H7 (cell line): ENCODE results near the gene SINHCAF. TPM values are rescaled to one million over a fixed set of nuclear protein-coding genes. Genes with fewer than 3 reads are reported as not detected.

ENCODE experiments used
- DNase-seq: peaks from one replicate; pipeline ENCODE4 v3.0.0; 2012
- H3K27me3 ChIP-seq: 2 replicates; pipeline ENCODE4 v1.6.0; 2011; ENCODE audit warnings: mild to moderate bottlenecking, low read length; ENCODE audit not compliant: control insufficient read depth, insufficient read depth
- H3K36me3 ChIP-seq: replicated peaks from 2 replicates; pipeline ENCODE4 v1.5.1; 2011; ENCODE audit warnings: low read length; ENCODE audit not compliant: control insufficient read depth, insufficient read depth
- H3K4me3 ChIP-seq: 2 replicates; pipeline ENCODE4 v1.5.1; 2011; ENCODE audit warnings: low read depth, mild to moderate bottlenecking, control low read depth, low read length, moderate library complexity; ENCODE audit not compliant: insufficient read depth
- total RNA-seq: library from RNA; depleted of rRNA; stranded (reverse); fragments of >200 nt; shearing (Covaris generic); gene quantifications from 2 replicates; pipeline ENCODE4 v1.2.3, GENCODE V29; 2014

SINHCAF gene
- total RNA-seq, 1 experiment from 2014 or later: 265 TPM

DNA sequence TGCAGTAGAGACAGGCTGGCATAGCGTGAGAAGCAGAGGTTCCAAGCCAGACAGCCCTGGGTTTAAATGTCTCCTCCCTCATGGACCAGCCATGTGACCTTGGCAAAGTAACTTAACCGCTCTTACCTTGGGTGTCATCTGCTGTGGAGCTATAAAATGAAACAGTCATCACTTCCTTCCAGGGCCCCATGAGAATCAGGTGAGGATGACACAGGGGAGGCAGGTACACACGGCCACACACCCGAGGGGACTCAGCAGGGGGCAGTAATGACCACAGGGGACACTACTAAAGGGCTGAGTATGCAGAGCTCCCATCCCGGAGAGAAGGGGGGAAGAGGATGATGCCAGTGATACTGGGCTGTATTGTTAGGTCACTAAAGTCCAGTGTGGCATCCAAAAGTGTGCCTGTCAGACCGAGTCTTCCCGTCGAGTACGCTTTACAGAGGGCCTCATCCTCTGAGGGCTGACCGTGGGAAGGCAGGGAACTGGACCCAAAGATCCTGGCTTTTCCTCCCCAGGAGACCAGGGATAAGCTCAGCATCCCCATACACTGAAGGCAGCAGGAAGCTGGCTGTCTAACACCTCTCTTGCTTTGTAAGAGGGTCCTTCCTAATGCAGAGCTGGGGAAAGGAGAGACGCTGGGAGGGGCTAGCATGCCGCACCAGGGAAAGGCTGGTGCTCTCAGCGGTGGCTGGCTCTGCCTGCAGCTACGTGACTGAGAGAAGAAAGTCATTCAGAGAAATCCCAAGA is 94.2 kb downstream of the SINHCAF start:
- no peaks in the 10 kb centered on the region for H3K36me3 ChIP-seq
- H3K27me3 ChIP-seq: no peaks in the 10 kb centered on the region; the same call in 1 of the 2 replicates
- no peak overlapping the region for H3K4me3 ChIP-seq
- DNase-seq: no peak
